HL-60 (cell line): ENCODE measurements around the gene TOP2A.

Experiments used
- DNase-seq, 2 experiments: peaks; one replicate each; pipeline ENCODE4 v3.0.0-alpha.2; 2010 to 2020; ENCODE audit warnings: low read depth in 1 of 2, low spot score in 1 of 2
- H3K27ac ChIP-seq: fragments of 250-450 bp; sonication (Bioruptor Pico); replicated peaks from 2 replicates; pipeline ENCODE4 v1.5.1; 2020; ENCODE audit warnings: mild to moderate bottlenecking, moderate library complexity
- H3K27me3 ChIP-seq: fragments of 250-450 bp; sonication (Bioruptor Pico); 2 replicates; pipeline ENCODE4 v1.5.1; 2021; ENCODE audit warnings: mild to moderate bottlenecking, moderate library complexity; ENCODE audit not compliant: insufficient read depth, poor library complexity, severe bottlenecking
- H3K4me3 ChIP-seq: replicated peaks from 2 replicates; pipeline ENCODE4 v1.5.1; 2011; ENCODE audit warnings: mild to moderate bottlenecking, control low read depth, low read length; ENCODE audit not compliant: insufficient read depth
- GABPA ChIP-seq: IDR thresholded peaks from 2 replicates; pipeline ENCODE4 v1.6.1; 2012; ENCODE audit warnings: low read depth
- POLR2AphosphoS5 ChIP-seq: IDR thresholded peaks from 2 replicates; pipeline ENCODE4 v1.6.1; 2012; ENCODE audit warnings: low read depth
- SPI1 ChIP-seq: IDR thresholded peaks from 2 replicates; pipeline ENCODE4 v1.6.1; 2012; ENCODE audit warnings: low read depth, mild to moderate bottlenecking, borderline replicate concordance
- TF ChIP-seq, protein P1 (sequence below): IDR thresholded peaks from 2 replicates; pipeline ENCODE4 v1.6.1; 2012; ENCODE audit warnings: low read depth; ENCODE audit not compliant: insufficient replicate concordance
- TF ChIP-seq, protein P2 (sequence below): IDR thresholded peaks from one replicate; pipeline ENCODE4 v1.5.1; 2011; ENCODE audit warnings: low read length, control low read depth, inconsistent platforms; ENCODE audit not compliant: insufficient read depth

The TOP2A gene

DNA sequence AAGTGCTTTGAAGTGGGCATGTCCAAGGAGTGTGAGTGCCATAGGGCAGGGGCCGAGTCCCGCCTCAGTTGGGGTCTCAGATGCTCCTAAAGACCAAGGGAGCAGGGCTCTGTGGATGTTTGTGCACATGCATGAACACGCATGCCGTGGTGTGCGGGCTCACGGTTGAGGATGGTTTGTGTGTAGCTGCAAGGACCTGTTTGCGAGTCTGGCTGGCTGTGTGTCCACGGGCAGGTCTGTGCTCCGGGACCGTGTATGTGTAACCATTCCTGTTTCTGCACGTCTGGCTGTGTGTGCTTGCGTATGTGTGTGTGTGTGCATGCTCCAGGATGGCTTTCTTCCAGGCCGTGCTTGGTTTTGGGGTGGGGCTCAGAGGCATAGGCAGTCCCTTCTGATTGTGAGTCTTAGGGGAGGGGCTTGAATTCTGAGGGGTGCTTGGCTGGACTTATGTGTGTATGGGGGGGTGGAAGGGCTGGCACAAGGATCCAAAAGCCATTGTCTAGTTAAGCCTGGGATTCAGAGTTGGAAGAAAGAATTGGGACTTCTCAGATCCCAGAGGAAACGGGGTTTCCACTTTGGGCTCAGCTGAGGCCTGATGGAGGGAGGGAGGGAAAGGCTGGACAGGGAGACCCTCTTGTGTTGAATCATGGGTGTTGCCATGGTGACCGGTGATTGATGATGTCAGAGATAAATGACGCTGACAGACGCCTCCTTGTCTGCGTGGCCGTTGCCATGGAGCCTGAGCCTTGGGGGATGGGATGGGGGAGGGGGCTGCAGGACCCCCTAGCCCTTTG is 67.6 kb downstream of the TOP2A start:
- TF ChIP-seq, protein P1, sequence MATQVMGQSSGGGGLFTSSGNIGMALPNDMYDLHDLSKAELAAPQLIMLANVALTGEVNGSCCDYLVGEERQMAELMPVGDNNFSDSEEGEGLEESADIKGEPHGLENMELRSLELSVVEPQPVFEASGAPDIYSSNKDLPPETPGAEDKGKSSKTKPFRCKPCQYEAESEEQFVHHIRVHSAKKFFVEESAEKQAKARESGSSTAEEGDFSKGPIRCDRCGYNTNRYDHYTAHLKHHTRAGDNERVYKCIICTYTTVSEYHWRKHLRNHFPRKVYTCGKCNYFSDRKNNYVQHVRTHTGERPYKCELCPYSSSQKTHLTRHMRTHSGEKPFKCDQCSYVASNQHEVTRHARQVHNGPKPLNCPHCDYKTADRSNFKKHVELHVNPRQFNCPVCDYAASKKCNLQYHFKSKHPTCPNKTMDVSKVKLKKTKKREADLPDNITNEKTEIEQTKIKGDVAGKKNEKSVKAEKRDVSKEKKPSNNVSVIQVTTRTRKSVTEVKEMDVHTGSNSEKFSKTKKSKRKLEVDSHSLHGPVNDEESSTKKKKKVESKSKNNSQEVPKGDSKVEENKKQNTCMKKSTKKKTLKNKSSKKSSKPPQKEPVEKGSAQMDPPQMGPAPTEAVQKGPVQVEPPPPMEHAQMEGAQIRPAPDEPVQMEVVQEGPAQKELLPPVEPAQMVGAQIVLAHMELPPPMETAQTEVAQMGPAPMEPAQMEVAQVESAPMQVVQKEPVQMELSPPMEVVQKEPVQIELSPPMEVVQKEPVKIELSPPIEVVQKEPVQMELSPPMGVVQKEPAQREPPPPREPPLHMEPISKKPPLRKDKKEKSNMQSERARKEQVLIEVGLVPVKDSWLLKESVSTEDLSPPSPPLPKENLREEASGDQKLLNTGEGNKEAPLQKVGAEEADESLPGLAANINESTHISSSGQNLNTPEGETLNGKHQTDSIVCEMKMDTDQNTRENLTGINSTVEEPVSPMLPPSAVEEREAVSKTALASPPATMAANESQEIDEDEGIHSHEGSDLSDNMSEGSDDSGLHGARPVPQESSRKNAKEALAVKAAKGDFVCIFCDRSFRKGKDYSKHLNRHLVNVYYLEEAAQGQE = no peak
- no peaks in the 10 kb centered on the region for H3K27me3 ChIP-seq
- DNase-seq = no peak
- no peak overlapping the region for H3K27ac ChIP-seq
- H3K4me3 ChIP-seq = no peak overlapping the region

DNA sequence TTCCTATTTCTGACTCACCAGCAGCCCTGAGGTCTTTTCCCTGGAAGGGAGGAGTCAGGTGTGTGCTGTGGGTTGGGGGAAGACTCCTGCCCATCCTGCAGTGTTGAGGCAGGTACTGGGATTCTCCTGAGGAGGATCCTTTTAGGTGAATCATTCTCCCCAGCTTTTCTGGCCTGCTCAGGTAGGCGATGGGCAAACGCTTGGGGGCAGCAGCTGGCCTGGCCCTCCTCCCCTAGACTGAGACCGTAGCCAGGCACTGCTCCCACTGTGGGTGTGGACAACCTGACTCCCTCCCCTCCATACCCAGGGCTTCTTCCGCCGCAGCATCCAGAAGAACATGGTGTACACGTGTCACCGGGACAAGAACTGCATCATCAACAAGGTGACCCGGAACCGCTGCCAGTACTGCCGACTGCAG is 68.2 kb downstream of the TOP2A start:
- TF ChIP-seq SPI1 (no peak), POLR2AphosphoS5 (no peak)
- TF ChIP-seq, protein P2, sequence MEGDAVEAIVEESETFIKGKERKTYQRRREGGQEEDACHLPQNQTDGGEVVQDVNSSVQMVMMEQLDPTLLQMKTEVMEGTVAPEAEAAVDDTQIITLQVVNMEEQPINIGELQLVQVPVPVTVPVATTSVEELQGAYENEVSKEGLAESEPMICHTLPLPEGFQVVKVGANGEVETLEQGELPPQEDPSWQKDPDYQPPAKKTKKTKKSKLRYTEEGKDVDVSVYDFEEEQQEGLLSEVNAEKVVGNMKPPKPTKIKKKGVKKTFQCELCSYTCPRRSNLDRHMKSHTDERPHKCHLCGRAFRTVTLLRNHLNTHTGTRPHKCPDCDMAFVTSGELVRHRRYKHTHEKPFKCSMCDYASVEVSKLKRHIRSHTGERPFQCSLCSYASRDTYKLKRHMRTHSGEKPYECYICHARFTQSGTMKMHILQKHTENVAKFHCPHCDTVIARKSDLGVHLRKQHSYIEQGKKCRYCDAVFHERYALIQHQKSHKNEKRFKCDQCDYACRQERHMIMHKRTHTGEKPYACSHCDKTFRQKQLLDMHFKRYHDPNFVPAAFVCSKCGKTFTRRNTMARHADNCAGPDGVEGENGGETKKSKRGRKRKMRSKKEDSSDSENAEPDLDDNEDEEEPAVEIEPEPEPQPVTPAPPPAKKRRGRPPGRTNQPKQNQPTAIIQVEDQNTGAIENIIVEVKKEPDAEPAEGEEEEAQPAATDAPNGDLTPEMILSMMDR = no peak
- Histone ChIP-seq H3K27me3 (no peaks in the 10 kb centered on the region), H3K4me3 (no peak overlapping the region), H3K27ac (no peak overlapping the region)
- no peak for DNase-seq

DNA sequence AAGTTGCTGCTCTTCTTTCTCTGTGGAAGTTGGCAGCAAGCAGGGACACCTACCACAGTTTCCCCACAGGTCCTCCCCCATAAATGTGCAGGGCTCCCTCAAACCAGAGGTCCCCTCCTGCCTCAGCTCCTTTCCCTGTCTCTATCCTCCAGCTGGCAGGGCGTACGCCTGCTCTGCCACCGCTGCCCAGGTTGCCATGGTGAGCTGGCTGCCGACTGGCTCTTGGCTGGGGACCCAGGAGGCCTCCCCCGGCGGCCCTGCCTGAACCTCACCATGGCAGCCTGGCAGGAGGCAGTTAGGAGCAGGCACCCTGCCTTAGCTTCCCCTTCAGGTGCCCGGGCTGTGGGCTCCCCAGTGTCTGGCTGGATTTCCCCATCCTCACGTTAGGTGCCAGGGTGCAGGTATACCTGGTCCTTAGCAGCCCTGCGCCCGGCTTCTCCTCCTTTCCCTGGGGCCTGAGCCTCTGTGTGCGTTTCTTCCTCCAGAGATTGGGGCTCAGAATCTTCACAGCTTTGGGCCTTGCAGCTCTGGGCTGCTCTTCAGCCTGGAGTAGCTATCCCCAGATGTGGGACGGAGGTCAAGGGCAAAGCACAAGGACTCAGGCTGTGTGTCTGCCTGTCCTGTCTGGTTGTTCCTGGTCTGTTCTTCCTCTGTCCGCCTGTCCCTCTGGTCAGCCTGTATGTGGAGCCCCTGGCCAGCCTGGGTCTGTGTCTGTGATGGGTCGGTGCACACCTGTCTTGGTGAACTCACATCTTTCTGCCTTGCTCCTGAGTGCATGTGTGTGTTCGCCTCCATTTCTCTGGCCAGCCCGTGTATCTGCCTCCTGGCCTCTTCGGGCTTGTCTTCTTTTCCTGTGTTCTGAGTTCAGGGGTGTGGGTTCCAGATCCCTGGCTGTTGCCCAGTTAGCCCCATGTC is 68.9 kb downstream of the TOP2A start:
- no peak for DNase-seq
- H3K27ac ChIP-seq = no peak overlapping the region
- H3K27me3 ChIP-seq = no peaks in the 10 kb centered on the region
- TF ChIP-seq, protein P2 = no peak
- TF ChIP-seq SPI1 (no peak), GABPA (no peak), POLR2AphosphoS5 (no peak)
- TF ChIP-seq, protein P1 = no peak
- H3K4me3 ChIP-seq = no peak overlapping the region

DNA sequence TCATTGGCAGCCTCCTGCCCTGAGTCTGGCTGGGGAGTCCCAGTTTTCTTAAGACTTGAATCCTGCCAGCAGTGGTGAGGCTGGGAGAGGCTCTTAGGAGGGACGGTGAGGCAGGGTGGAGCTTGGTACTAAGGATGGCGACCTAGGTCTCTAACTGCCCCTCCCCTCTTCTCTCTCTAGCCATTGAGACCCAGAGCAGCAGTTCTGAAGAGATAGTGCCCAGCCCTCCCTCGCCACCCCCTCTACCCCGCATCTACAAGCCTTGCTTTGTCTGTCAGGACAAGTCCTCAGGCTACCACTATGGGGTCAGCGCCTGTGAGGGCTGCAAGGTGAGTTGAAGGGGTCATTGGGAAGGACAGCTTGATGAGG is 69.6 kb downstream of the TOP2A start:
- H3K27me3 ChIP-seq = no peaks in the 10 kb centered on the region
- no peak for TF ChIP-seq SPI1
- TF ChIP-seq, protein P2 = no peak
- no peak for TF ChIP-seq POLR2AphosphoS5
- no peak for TF ChIP-seq GABPA
- TF ChIP-seq, protein P1 = no peak
- no peak overlapping the region for H3K4me3 ChIP-seq
- DNase-seq = no peak
- no peak overlapping the region for H3K27ac ChIP-seq
